ENCODE results near the gene BORCS6.

BORCS6 gene

GRCh38 chr17:8210761-8211458 is 20.9 kb upstream of the BORCS6 start:
- DNase-seq (ENCODE audit: low read depth): no peak
- peak overlapping the region; percentile 86 for H3K4me3 ChIP-seq (ENCODE audit: low read depth, low read length)
- TF ChIP-seq CTCF (IDR thresholded peaks at IDR 0.05; ENCODE audit: insufficient read depth, low read depth, low read length, missing control alignments): no peak

GRCh38 chr17:8209907-8210760 is 20.2 kb upstream of the BORCS6 start, which contains the start of gene AURKB:
TSS of gene AURKB (minus strand) at chr17:8210575. CDS start at chr17:8210224, 351 bp downstream.
- peak; percentile 98 for DNase-seq (ENCODE audit: low read depth)
- TF ChIP-seq CTCF (IDR thresholded peaks at IDR 0.05; ENCODE audit: insufficient read depth, low read depth, low read length, missing control alignments): no peak

GRCh38 chr17:8206536-8206935 is 16.6 kb upstream of the BORCS6 start:
- H3K4me3 ChIP-seq (ENCODE audit: low read depth, low read length): no peak overlapping the region
- TF ChIP-seq CTCF (IDR thresholded peaks at IDR 0.05; ENCODE audit: insufficient read depth, low read depth, low read length, missing control alignments): no peak
- no peak for DNase-seq (ENCODE audit: low read depth)

More at GRCh38 chr17:8209907-8210760, 20.2 kb upstream of the BORCS6 start, which contains the start of gene AURKB:
- H3K4me3 ChIP-seq (ENCODE audit: low read depth, low read length): peak within 1 kb of the TSS; percentile 86

- no peak for DNase-seq (ENCODE audit: low read depth)
- TF ChIP-seq CTCF (IDR thresholded peaks at IDR 0.05; ENCODE audit: insufficient read depth, low read depth, low read length, missing control alignments): no peak
- no peak overlapping the region for H3K4me3 ChIP-seq (ENCODE audit: low read depth, low read length)
Measured at GRCh38 chr17:8204761-8205555, 15.0 kb upstream of the BORCS6 start.

- TF ChIP-seq CTCF (IDR thresholded peaks at IDR 0.05; ENCODE audit: insufficient read depth, low read depth, low read length, missing control alignments): no peak
- H3K4me3 ChIP-seq (ENCODE audit: low read depth, low read length): peak overlapping the region; percentile 65
- DNase-seq (ENCODE audit: low read depth): peak; percentile 93
Measured at GRCh38 chr17:8192070-8192815, 2.3 kb upstream of the BORCS6 start.

GRCh38 chr17:8190506-8190905 is 526 bp upstream of the BORCS6 start:
- no peak for DNase-seq (ENCODE audit: low read depth)
- peak overlapping the region; percentile 64 for H3K4me3 ChIP-seq (ENCODE audit: low read depth, low read length)
- no peak for TF ChIP-seq CTCF (IDR thresholded peaks at IDR 0.05; ENCODE audit: insufficient read depth, low read depth, low read length, missing control alignments)

All from GM12865 (cell line).